Ishikawa (cell line): Measurements from ENCODE around the gene GAK.

Source experiments
- YY1 ChIP-seq: IDR thresholded peaks from 2 replicates; pipeline ENCODE4 v1.6.1; 2012; ENCODE audit warnings: low read depth
- TF ChIP-seq, protein P1 (sequence below): IDR thresholded peaks from 2 replicates; pipeline ENCODE4 v1.6.1; 2012; ENCODE audit warnings: low read depth, mild to moderate bottlenecking

DNA sequence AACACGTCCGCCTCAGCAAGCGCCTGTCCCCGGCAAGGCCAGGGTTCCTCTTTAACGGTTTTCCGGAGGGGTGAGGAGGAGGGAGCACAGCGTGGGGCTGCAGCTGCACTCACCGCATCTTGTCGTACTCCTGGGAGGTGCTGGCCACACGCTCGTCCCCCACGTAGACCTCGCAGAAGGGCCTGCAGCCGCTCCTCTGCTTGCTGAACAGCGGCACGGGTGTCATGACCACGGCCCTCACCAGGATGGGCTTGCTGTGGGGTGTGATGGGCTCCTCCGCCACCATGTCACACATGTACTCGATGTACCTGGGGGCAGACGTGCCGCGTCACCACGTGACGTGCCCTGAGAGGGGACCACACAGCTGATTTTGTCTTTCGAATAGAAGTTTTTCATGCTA, 54.6 kb downstream of the GAK start:
- TF ChIP-seq YY1 = no peak
- TF ChIP-seq, protein P1, sequence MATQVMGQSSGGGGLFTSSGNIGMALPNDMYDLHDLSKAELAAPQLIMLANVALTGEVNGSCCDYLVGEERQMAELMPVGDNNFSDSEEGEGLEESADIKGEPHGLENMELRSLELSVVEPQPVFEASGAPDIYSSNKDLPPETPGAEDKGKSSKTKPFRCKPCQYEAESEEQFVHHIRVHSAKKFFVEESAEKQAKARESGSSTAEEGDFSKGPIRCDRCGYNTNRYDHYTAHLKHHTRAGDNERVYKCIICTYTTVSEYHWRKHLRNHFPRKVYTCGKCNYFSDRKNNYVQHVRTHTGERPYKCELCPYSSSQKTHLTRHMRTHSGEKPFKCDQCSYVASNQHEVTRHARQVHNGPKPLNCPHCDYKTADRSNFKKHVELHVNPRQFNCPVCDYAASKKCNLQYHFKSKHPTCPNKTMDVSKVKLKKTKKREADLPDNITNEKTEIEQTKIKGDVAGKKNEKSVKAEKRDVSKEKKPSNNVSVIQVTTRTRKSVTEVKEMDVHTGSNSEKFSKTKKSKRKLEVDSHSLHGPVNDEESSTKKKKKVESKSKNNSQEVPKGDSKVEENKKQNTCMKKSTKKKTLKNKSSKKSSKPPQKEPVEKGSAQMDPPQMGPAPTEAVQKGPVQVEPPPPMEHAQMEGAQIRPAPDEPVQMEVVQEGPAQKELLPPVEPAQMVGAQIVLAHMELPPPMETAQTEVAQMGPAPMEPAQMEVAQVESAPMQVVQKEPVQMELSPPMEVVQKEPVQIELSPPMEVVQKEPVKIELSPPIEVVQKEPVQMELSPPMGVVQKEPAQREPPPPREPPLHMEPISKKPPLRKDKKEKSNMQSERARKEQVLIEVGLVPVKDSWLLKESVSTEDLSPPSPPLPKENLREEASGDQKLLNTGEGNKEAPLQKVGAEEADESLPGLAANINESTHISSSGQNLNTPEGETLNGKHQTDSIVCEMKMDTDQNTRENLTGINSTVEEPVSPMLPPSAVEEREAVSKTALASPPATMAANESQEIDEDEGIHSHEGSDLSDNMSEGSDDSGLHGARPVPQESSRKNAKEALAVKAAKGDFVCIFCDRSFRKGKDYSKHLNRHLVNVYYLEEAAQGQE = no peak
